GM20000 (cell line): ENCODE results near the gene CT47C1.

ENCODE experiments used
- DNase-seq: peaks from one replicate; pipeline ENCODE4 v3.0.0; 2012; ENCODE audit warnings: low spot score
- TF ChIP-seq, protein P1 (sequence below): IDR thresholded peaks from 2 replicates; pipeline ENCODE4 v1.5.1; 2012; ENCODE audit warnings: mild to moderate bottlenecking, control low read depth; ENCODE audit errors: extremely low read depth, missing control alignments

The CT47C1 gene

DNA sequence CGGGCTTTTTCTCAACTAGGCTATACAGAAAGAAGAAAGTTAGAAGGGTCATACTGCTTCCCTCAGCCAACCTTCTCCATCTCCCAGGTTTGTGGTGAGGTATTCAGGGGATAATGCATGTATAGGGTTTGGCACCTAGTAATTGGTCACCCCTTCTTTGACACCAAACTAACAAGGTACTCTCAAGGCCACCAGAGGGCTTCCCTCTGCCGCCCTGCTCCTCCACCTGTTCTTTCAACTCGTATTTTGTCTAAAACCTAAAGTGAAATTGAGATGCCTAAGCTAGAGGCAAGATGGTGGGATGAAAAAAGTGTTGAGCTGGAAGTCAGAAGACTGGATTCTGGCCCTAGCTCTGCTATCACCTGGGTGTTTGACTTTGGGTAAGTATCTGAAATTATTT lies 22.0 kb downstream of the CT47C1 start:
- TF ChIP-seq, protein P1, sequence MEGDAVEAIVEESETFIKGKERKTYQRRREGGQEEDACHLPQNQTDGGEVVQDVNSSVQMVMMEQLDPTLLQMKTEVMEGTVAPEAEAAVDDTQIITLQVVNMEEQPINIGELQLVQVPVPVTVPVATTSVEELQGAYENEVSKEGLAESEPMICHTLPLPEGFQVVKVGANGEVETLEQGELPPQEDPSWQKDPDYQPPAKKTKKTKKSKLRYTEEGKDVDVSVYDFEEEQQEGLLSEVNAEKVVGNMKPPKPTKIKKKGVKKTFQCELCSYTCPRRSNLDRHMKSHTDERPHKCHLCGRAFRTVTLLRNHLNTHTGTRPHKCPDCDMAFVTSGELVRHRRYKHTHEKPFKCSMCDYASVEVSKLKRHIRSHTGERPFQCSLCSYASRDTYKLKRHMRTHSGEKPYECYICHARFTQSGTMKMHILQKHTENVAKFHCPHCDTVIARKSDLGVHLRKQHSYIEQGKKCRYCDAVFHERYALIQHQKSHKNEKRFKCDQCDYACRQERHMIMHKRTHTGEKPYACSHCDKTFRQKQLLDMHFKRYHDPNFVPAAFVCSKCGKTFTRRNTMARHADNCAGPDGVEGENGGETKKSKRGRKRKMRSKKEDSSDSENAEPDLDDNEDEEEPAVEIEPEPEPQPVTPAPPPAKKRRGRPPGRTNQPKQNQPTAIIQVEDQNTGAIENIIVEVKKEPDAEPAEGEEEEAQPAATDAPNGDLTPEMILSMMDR: no peak

DNA sequence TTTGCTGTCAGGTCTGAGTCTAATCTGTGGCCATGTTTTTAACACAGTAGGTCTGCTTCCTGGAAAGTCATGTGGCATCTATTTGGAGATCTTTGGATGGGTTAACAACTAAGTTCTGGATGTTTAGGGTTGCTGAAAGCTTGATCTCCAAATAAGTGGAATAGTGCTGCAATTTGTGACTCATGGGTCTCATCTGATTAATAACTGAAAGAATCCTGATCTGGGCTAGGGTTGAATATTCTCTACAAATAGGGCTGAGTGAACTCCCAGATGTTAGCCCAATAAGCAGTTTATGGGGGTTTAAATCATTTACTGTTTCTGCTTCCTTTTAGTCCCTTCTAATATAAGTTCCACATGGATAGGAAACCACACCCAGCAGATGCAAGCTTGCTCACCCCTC lies 23.1 kb downstream of the CT47C1 start:
- DNase-seq: no peak
- TF ChIP-seq, protein P1: no peak

More for the DNA sequence above, 22.0 kb downstream of the CT47C1 start:
- no peak for DNase-seq

DNA sequence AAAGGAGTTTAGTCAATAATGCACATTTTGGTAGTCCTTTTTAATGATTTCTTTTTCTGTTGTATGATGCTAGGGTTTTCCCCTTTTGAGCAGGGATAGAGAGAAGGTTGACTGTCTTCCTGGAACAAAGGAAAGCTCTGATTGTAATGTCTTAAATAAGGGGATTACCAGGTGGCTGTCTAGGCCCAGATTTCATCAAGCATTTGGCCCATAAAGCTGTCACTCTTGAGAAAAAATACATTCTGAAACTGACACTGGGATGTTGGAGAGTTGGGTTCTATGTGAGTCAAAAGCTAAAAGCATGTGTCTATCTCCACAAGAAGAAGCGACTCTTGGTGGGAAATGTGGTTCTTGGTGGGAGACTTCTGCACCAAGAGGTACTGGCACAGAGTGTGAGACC lies 28.4 kb downstream of the CT47C1 start:
- TF ChIP-seq, protein P1: no peak
- DNase-seq: no peak

DNA sequence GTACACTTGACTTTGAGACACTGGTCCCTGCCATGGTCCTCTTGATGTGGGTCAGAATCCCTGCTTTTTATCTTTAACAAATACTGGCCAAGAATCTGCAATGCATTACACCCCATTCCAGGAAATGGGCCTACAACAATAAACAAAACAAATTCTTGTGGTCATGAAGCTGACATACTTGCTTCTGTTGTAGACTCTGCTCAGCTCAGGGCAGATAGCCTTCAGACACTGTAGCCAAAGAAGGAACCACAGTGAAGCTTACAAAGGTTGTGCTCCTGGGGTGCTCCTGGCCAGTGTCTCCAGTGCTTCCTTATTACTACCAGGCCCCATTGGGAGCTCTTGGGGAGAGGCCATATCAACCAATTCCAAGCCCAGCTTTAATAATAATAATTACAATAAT lies 33.0 kb downstream of the CT47C1 start:
- DNase-seq: no peak
- TF ChIP-seq, protein P1: no peak

DNA sequence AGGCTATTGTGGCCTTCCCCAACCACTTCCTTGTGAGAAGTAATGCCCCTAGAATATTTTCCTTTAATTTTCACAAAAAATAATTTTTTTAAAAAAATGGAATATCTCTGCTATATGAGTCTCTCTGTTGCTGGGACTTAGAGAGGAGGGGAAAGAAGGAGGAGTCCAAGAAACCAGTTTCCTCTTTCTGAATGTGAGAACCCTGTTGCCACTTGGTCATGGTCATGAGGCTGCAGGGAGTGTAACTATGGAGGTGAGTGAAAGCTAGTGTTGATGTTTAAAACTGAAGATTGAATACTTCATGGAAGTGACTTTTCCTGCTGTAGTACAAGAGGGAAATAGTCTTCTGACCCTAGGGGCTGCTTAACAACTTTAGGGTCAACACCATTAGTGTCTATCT lies 34.4 kb downstream of the CT47C1 start:
- no peak for DNase-seq
- TF ChIP-seq, protein P1: no peak

DNA sequence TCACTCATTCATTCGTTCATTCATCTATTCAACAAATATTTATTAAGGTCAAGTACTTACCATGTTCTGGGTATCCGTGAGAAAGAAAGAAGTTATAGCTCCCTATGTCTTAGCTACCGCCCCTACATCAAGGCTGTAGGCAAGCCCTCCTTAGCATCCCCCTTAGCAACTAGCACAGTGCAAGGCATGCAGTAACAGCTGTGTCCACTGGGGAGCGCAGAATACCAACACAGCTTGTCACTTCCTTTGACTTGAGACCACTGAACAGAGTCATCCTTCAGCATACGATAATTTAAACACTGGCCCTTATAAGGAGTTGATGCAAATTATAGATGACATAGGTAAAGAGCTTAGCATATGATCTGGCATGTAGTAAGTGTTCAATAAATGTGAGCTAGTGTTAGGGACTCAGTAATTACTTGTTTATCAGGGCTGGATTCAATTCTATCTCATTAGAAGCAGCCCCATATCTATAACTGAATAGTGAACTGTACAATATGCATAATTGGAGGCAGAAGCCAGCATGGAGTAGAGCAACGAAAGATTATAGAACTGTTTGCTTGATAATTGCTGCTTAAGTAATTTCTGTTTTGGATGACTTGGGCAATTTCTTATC lies 46.1 kb downstream of the CT47C1 start:
- TF ChIP-seq, protein P1: peak; percentile 55
- DNase-seq: peak; percentile 33

DNA sequence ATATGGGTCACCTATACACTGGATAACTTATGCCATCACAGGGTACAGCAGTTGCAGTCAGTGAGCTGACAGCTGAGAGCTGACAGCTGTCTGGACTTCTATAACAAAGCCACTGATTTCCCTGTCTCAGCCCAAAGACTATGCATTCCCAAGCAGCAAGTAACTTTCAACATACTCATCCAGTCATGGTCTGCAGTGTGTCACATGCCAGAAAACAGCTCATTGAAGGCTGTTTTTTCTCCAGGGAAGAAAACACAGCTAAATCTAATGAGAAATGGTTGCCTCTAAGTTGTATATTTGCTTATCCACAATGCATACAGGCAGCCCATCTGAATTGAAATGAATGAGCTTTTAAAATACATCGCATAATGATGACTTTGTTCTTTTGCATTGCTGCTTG lies 48.5 kb downstream of the CT47C1 start:
- TF ChIP-seq, protein P1: no peak
- no peak for DNase-seq
